Adrenal gland (tissue), 5 donors: ENCODE data around the gene RAP1GAP2.

ENCODE experiments used
- POLR2A ChIP-seq, 2 donors: fragments of 450-650 bp; IDR thresholded peaks; one replicate each; pipeline ENCODE4 v1.6.1; 2017; ENCODE audit warnings: antibody characterized with exemption in 2 of 2, mild to moderate bottlenecking in 2 of 2, moderate library complexity in 1 of 2
- TF ChIP-seq, protein P1 (sequence below), 6 experiments: fragments of 450-650 bp in 4 of 6; fragments of 200-600 bp in 2 of 6; sonication (generic) in 1 of 6; IDR thresholded peaks; 1 replicate in 5 of 6; 2 replicates in 1 of 6; pipeline versions ENCODE4 v1.5.1 to v1.8.0; 2016 to 2021; ENCODE audit warnings: antibody characterized with exemption in 6 of 6, mild to moderate bottlenecking in 2 of 6, moderate library complexity in 1 of 6
- donor health status: DM: no; HTN: no; CAD: no.

- TF ChIP-seq, protein P1, sequence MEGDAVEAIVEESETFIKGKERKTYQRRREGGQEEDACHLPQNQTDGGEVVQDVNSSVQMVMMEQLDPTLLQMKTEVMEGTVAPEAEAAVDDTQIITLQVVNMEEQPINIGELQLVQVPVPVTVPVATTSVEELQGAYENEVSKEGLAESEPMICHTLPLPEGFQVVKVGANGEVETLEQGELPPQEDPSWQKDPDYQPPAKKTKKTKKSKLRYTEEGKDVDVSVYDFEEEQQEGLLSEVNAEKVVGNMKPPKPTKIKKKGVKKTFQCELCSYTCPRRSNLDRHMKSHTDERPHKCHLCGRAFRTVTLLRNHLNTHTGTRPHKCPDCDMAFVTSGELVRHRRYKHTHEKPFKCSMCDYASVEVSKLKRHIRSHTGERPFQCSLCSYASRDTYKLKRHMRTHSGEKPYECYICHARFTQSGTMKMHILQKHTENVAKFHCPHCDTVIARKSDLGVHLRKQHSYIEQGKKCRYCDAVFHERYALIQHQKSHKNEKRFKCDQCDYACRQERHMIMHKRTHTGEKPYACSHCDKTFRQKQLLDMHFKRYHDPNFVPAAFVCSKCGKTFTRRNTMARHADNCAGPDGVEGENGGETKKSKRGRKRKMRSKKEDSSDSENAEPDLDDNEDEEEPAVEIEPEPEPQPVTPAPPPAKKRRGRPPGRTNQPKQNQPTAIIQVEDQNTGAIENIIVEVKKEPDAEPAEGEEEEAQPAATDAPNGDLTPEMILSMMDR (IDR thresholded peaks at IDR 0.05): no peak
- TF ChIP-seq POLR2A (IDR thresholded peaks at IDR 0.05): no peak
Measured at GRCh38 chr17:3026856-3027751, 230.9 kb downstream of the RAP1GAP2 start.
